Central memory CD4-positive, alpha-beta T cell (primary cell): ENCODE measurements around the gene CBFA2T3.
"Not testable (repeated sequence)": the region's sequence is repeated elsewhere in the genome, so short reads cannot be mapped to it uniquely, and the experiment has no call there.

ENCODE experiments used
- DNase-seq: peaks from one replicate; pipeline ENCODE4 v3.0.0; 2022

The CBFA2T3 gene

DNA sequence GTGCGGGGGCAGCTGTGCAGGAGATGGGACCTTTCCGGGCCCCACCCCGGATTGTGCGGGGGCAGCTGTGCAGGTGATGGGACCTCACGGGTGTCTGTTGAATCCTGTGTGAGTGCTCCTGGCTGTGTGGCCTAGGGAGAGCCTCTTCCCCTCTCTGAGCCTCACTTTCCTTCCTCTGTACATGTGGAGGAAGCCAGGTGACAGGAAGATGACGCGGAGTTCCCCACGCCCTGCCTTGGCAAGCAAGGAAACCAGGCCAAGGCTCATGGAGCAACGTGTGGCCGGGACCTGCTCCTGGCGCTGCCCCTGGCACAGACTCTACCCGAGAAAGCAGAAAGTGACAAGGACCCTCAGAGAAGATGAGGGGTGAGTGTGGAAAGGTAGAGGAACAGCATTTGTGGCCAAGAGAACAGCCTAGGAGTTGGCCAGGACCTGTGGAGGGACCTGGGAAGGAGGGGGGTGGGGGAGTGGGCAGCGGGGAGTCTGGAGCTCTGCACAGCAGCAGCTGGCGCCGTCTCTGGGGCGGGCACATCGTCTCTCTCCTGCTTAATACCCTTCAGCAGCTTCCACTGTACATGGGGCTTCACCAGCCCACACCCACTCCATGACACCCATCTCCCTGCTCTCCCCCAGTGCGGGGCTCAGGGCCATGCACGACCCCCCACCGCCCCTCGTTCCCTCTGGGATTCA is 72.2 kb downstream of the CBFA2T3 start:
- no peak for DNase-seq

DNA sequence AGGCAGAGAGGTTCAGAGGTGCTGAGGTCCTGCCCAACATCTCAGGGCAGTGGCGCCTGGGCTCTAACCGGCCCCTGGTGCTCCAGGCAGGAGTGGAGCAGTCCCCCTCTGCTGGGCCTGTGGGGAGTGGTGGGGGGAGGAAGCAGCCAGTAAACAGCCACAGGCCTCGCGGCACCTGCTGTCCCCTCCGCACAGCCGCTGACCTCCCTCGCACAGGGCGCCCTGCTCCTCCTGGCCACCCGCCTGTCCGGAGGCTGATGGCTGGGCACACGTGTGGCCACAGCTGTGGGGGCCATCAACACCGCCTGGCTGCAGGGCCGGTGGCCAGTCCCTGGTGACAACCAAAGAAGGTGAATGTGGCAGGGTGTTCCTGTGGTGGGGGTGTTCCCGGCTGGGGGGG is 73.7 kb downstream of the CBFA2T3 start:
- DNase-seq, result no peak

GRCh38 chr16:88902744-88903143 is 74.3 kb downstream of the CBFA2T3 start:
- DNase-seq, result no peak

DNA sequence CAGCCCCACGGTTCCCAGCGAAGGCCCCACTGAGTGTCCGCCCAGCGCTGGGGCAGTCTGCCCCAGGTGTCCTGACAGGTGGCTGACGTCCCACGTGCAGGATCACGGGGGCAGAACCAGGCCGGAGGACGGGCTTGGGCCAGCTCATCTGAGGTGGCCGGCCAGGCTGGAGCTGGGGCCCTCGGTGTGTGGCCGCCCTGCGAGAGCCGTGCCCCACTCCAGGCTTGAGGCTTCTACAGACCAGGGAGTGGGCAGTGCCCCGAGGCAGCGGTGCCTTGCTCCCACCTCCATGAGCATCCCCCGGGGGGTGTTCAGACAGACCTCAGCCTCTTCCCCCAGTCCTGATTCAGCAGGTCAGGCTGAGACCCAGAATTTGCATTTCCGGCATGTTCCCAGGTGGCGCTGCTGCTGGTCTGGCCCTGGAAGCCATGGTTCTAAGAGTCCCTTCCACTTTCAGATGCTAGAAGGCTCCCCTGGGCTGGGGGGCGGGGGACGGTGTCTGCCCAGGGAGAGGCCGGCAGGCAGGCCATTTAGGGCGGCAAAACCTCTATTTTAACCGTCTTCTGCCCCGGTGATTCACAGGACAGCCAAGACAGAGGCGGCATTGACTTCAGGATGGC is 75.2 kb downstream of the CBFA2T3 start:
- DNase-seq, result no peak

DNA sequence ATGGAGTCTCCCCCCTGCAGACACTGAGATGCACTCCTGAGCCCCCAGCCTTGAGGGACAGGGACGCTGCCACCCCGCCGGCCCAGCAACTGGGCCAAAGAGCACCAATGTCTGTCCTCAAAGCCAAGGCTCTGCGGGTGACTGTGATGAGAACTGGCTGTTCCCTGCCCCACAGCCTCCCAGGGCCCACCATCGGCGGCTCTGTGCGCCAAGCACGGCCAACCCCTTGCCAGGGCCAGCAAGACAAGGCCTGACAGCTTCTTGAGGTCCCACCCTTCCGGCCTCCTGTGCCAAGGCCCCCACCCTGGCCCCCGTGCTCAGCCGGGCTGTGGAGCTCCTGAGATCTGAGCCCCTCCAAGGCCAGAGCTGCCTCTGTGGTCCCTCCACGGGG is 76.3 kb downstream of the CBFA2T3 start:
- DNase-seq, result no peak

- no peak for DNase-seq
These were observed 76.9 kb downstream of the CBFA2T3 start for GRCh38 chr16:88899901-88900661.

GRCh38 chr16:88897696-88898425 is 79.1 kb downstream of the CBFA2T3 start:
- no peak for DNase-seq

- no peak for DNase-seq
These were observed 80.6 kb downstream of the CBFA2T3 start for GRCh38 chr16:88896238-88897070.

- DNase-seq, result no peak
These were observed 81.7 kb downstream of the CBFA2T3 start for GRCh38 chr16:88895335-88895734.

GRCh38 chr16:88894681-88895300 is 82.2 kb downstream of the CBFA2T3 start:
- DNase-seq, result no peak

- not testable (repeated sequence) for DNase-seq
These were observed 82.7 kb downstream of the CBFA2T3 start for GRCh38 chr16:88894266-88894665.

DNA sequence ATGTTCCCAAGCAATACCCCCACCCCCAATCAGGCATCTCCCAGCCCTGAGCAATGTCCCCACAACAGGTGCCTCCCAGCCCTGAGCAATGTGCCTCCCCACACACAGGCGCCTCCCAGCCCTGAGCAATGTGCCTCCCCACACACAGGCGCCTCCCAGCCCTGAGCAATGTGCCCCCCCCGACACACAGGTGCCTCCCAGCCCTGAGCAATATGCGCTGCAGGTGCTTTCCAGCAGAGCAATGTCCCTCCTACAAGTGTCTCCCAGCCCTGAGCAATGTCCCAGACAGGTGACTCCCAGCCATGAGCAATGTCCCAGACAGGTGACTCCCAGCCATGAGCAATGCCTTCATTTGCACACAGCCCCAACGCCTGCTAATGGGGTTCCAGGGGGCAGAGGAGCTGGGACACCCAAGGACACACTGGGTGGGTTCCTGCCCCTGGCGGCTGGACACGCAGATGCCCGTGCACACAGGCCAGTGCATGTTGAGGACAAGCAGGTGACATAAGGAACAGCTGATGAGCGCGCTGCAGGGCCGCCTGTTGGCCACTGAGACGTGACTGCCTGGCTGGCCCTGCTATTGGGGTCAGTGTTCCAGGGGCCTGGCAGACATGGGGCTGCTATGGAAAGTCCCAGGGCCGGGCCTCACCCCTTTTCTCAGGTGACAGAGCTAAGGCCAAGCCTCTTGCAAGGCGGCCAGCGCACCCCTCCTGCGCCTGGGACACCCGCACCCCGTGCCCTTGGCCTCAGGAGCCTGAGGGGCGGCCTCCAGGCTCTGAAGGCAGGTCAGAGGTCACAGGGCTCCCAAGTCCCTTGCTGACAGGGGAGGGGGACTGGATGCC is 83.7 kb downstream of the CBFA2T3 start:
- no peak for DNase-seq

GRCh38 chr16:88892065-88892464 is 84.9 kb downstream of the CBFA2T3 start:
- DNase-seq, result no peak

DNA sequence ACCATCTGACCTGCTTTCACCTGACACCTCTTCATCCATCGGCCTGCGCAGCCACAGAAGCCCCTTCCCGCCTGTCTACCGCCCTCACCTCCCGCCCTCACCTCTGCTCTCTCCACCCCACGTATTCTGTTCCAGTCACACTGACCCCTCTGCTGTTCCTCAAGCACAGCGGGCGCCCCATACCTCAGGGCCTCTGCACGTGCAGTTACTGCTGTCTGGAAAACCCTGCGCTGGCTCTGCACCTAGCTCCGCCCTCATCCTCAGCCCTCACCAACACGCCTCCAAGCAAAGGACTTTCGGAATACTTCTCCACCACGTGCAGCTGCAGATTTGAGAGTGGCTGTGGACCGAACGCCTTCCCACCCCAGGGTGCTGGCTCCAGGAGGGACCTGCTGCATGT is 85.9 kb downstream of the CBFA2T3 start:
- no peak for DNase-seq

GRCh38 chr16:88889702-88890352 is 87.2 kb downstream of the CBFA2T3 start:
- not testable (repeated sequence) for DNase-seq

DNA sequence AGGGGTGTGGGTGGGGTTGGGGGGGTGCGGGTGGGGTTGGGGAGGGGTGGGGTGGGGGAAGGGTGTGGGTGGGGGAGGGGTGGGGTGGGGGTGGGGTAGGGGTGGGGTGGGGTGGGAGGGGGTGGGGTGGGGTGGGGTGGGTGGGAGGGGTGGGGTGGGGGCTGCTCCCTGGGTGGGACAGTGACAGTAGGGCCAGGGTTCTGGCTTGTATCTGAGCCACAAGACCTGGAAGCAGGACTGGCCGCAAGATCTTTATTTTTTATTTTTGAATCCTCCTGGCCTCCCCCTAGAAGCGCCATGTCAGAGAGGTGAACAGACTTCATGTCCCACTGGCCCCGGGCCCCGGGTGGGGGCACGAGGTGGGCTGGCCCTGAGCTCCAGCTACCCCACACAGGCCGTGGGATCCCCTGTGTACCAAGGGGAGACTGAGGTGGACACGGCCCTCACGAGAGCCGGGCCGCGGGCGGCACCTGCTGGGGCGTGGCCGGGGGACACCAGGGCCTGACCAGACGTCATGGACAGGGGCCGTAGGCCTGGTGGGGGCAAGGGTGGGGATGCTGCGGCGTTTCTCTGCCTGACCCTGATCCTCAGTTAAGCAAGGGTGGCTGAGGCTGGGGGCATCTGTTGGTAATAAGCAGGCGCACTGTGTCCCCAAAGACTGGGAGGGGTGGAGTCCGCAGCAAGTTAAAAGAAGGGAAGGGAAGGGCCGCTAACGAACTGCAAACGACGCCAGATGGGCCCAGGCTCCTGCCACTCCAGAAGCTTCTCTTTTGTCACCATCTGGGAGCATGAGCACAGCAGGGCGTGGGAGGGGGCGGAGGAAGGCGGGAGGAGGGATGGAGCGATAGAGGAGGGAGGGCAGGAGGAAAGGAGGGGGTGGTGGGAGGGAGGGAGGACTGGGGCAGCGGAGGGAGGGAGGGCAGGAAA is 88.3 kb downstream of the CBFA2T3 start:
- DNase-seq, result no peak

DNA sequence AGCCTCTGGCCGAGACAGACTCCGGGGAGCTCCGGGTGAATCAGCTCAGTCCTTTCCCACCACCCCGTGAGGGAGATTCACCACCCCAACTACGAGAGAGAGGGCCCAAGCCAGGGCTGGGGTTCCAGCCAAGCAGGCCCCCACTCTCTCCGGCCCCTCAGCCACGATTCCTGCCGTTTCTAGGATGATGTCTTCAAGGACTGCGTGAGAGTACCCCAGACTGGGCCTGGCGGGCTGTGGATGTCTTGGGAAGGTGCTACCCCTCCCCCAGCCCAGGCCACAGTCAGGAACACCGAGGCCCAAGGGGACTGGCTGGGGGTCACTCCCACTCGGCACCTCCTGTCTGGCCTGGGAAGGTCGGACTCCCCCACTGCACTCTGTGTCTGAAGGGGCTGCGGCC is 89.0 kb downstream of the CBFA2T3 start:
- DNase-seq, result no peak

- no peak for DNase-seq
These were observed 90.0 kb downstream of the CBFA2T3 start for GRCh38 chr16:88886845-88887521.

GRCh38 chr16:88886420-88886844 is 90.6 kb downstream of the CBFA2T3 start:
- no peak for DNase-seq
